ENCODE results near the gene NELL1.

DNA sequence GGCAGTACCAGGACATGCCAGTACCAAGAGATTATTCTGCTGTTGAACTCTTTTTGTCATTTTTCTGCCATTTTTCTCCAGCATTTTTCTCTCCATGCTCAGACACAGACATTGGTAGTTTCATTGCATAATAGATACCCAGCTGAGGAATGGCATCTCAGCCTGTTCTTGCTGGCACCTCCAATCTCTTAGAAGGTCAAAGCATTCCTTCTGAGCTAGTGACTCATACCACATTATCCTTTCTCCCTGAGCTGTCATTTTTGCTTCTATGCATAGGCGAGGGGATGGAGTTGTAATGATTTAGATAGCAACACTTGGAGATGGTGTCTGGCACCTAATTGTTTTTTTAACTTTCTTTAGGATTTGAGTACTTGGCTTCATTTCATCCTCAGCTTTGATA, 321.1 kb downstream of the NELL1 start:
- TF ChIP-seq EZH2 (IDR thresholded peaks at IDR 0.05) (no peak), POLR2AphosphoS5 (IDR thresholded peaks at IDR 0.05; ENCODE audit: borderline replicate concordance, low read depth, low read length) (no peak)

Data from SK-N-MC (cell line).